ENCODE results near the gene TSHB. TPM values are rescaled to one million over a fixed set of nuclear protein-coding genes. Genes with fewer than 3 reads are reported as not detected.
"Not testable (repeated sequence)": the region's sequence is repeated elsewhere in the genome, so short reads cannot be mapped to it uniquely, and the experiment has no call there.

Gene TSHB
- not detected for total RNA-seq

DNA sequence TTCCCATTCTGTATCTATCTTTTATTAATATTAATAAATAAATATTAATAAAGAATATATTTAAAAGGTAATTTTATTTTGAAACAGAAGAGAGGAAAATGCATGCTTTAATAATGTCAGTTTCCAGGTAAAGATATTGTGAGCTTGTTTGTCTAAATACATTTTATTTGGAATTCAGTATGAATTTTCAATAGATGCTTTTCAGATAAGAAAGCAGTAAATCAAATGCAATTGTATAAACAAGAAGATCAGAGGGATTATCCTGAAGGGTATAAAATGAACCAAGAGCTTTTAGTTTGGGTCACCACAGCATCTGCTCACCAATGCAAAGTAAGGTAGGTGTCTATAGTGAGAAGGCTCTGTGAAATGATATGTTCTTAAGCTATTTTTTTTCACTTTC is at the start of gene TSHB:
TSHB (plus strand) TSS at position 301 of the 400 bp plus-strand sequence. CDS start 3,537 bp downstream, outside the sequence.
- no peak for ATAC-seq

DNA sequence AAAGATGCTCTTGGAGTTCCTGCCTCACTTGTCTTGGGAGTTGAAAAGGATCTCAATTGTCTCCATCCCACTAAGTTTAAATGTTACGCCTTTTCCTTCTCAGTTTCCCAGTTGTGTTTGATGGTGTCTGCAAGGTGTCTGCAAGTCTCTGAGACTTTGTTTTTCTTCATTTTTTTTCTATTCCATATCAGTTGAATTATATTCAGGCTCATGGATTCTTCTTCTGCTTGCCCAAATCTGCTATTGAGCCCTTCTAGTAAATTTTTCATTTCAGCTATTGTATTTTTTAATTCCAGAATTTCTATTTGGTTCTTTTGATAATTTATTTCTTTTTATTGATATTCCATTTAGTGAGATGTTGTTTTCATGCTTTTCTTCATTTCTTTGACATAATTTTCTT is 47.4 kb upstream of the TSHB start:
- ATAC-seq = no peak

GRCh38 chr1:114986286-114986685 is 43.3 kb upstream of the TSHB start:
- peak; percentile 48 for ATAC-seq

- ATAC-seq = no peak
These were observed 41.5 kb upstream of the TSHB start for GRCh38 chr1:114988095-114988494.

DNA sequence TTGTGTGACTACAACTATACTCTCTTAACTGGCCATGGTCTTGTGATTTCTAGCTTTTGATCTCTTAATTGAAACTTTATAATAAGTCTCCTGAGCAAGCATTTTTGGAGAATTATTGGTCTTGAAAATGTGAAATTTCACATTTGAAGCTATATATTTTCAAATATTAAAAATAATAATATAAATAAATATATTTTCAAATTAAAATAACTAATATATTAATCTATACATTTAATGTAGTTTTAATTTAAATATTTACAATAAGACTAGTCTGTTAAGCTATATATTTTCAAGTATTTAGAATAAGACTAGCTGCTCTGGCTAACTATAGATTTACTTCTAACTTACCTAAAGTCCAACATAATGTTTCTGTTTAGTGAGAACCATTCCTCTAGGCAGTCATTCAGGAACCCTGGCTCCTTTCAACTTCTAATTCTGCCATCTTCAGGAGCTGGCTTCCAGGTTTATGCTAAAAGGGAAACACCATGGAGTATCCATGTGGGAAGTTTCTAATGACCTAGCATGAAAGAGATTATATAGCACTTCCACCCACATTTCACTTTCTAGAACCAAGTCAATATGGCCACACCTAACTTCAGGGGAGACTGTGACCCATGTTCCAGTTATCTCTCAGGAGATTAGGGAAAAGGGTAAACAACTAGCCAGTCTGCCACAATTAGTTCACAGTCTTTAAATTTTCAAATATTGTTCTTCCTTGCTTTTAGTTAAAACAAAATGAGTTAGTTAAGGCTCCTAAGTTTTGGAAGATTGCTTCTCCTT is 31.9 kb upstream of the TSHB start:
- no peak for ATAC-seq

DNA sequence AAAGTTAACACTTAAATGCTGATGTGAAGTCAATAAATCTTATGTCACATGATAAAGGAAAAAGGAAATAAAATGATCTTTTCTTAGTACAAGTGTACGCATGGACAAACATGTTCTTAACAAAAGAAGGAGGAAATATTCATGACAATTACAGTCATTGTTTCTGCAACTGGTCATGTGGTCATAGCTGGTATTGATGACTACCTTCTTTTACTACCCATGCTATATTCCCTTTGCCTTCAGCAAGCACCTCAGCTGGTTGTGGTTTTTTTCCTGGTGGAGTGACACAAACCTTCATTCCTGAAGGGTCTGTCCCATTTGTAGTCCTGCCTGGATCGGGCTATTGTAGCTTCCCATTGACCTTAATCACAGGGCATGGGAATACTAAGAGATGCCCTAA is 23.4 kb upstream of the TSHB start:
- no peak for ATAC-seq

- no peak for ATAC-seq
These were observed 17.6 kb upstream of the TSHB start for GRCh38 chr1:115012006-115012405.

- no peak for ATAC-seq
These were observed 17.2 kb upstream of the TSHB start for GRCh38 chr1:115012434-115012833.

DNA sequence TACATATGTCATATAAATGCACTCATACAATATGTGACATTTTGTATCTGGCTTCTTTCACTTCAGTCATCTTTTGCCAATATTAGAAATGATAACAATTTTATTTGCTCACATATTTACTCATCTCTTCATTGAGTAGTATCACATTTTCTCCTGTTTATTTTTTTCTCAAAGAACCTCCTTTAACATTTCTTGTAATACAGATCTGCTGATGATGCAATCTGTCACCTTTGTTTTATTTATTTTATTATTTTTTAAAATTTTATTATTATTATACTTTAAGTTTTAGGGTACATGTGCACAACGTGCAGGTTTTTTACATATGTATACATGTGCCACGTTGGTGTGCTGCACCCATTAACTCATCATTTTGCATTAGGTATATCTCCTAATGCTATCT is 15.8 kb upstream of the TSHB start:
- no peak for ATAC-seq

- not testable (repeated sequence) for ATAC-seq
These were observed 10.1 kb upstream of the TSHB start for GRCh38 chr1:115019549-115019948.

DNA sequence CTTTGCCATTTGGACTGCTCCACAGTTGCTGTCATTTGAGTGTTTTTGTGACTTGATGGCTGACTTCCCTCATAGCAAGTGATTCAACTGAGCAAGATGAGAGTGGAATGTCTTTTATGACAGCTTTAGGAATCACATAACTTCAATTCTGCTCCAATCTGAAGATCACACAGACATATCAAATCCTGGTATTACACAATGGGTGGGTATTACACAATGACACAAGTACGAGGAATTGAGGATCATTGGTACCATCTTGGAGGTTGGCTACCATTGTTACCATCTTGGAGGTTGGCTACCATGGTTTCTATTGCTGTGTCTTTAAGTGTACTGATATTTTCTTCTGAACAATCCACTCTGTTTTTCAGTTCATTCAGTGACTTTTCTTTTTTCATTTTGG is 8.5 kb upstream of the TSHB start:
- ATAC-seq = no peak

DNA sequence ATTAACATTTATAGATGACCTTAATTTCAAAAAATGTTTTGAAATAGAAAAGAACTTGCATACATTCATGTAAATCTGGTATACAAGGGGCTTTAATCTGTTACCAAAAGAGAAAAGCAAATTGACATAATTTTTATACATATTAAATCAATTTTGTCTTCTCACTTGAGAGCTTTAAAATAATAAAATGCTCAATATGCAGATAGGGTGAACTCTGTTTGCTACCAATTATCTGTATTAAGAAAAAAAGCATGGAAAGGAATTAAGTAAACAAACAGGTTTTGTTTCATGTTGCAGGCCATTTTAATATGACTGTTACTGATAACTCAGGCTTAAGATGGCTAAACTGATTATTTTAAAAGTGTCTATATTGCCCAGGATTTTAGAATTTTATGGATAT is 6.0 kb upstream of the TSHB start:
- no peak for ATAC-seq

DNA sequence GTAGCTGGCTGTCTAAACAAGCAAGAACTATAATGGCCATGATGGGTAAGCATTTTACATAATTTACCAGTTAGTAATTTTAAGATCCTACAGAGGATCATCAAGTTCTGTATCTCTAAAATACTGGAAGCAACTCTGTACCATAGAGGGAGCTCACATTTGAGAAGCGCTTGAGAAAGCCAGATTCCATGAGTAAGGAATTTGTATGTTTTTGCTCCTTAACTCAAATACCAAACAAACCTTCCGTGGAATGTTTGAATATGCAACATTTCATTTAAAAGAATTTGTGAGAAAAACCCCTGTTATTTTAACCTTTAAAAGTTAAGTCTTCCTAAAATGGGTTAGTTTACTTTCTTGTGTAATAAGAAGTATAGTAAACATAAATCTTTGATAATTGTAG is 2.0 kb downstream of the TSHB start:
- no peak for ATAC-seq

DNA sequence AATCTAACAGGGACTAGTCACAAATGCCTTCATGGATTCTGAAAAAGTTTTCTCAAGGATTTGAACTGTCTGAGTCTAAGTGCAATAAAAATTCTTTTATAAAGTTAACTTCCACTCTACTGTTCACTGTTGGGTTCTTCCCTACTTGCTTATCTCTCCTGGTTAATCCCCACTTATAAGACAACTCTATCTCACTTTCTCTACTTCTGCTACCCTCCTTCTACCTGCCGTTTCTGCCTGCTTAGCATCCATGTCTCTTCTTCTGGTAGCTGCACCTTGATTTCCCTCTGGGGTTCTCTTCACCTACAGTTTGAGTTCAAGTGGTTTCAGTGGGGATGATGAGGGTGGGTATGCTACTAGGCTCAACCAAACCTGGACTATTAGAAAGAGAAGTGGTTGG is 6.0 kb downstream of the TSHB start:
- no peak for ATAC-seq

DNA sequence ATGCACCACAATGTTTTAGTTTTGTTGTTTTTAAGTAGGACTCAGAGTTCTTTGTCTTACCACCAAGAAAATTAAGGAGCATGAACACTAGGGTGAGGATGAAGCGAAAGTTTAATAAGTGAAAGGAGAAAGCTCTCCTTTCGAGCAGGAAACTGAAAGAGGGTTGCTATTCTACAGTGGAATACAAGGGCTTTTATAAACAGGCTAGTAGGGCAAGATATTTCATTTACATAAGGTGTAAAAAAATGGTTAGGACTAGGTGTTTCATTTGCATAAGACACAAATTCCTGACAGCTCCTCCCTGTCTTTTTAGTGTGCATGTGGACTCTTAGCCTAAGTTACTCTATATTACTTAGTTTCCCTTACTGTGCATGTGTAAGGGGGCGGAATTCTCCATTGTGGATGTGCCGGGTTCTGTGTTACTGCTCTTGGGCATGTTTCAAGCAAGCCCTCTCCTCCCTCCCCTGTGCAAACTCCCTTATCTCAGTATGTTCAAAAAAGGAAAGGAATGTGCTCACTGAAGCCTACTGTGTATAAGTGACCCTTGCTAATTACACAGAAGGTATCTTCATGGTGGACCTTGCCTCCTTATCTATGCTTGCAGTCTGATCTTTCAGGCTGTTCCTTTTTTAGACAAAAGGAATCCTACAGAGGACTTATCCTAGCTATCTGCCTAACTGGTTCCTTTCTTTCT is 7.3 kb downstream of the TSHB start:
- ATAC-seq = no peak

GRCh38 chr1:115040501-115040900 is 10.9 kb downstream of the TSHB start:
- no peak for ATAC-seq

DNA sequence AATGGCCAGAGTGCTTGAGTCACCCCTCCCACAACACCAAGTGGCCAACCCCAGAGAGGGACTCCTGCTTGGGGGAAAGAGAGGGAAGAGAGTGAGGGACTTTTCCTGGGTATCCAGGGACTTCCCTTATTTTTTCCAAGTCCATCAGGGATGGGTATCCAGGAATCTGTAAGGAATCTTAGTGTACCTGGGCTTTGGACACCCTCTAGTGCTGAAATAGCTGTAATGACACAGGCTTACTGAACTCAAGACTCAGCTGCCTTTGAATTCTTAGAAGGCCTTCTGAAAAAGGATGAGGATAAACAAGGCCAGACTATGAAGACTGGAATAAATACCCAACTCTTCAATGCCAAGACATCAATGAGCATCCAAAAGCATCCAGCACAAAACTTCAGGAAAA is 12.0 kb downstream of the TSHB start:
- peak; percentile 55 for ATAC-seq

DNA sequence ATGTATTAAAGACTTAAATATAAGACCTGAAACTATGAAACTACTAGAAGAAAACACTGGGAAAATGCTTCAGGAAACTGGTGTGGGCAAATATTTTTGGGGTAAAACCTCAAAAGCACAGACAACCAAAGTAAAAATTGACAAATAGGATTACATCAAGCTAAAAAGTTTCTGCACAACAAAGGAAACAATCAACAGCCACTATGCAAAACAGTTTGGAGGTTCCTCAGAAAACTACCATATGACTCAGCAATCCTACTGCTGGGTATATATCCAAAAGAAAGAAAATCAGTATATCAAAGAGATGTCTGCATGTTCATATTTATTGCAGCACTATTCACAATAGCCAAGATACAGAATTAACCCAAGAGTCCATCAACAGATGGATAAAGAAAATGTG is 17.1 kb downstream of the TSHB start:
- ATAC-seq = no peak

GRCh38 chr1:115051850-115052249 is 22.2 kb downstream of the TSHB start:
- ATAC-seq = peak; percentile 96

DNA sequence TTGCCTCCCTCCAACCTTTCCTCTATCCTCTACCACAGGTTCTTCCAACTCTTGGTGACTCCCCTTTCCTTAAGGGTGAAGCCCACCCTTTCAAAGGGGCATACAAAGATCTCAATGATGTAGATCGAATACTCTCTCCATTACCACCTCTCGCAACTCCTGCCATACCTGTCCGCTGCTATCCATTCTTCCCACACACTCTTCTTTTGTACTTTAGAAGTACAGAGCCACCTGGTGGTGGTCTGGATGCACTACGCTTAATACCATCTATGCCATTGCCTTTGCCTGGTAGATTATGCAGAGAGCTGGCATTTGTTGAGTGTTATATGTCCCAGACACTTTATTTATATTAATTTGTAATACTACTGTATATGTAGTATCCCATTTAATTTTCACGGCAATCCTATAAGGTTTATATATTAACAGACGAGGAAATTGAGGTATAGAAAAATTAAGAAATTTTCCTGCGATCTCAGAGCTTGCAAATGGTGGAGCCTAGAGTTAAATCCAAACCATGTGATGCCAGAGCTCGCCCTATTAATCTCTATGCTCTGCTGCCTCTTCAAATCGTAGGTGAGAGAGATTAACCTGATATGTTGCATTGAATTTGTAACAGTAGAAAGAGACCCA is 22.9 kb downstream of the TSHB start:
- peak; percentile 90 for ATAC-seq

DNA sequence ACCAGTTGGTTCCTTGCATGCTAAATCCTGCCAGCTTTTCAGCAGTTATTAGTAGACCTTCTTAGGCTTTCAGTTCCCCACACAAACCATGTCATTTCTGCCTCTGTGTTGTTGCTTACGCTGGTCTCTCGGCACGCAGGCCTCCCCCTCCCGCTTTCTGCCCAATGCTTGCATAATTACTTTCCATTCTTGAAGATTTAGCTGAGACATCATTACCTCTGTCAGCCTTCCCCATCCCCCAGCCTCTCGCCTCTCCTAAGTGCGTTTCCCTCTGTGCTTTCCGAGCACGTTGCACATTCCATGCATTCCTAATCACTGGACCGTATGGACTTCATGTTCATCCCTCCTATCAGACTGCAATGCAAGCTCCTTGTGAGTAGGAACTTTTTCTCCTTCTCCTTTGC is 26.8 kb downstream of the TSHB start:
- no peak for ATAC-seq

DNA sequence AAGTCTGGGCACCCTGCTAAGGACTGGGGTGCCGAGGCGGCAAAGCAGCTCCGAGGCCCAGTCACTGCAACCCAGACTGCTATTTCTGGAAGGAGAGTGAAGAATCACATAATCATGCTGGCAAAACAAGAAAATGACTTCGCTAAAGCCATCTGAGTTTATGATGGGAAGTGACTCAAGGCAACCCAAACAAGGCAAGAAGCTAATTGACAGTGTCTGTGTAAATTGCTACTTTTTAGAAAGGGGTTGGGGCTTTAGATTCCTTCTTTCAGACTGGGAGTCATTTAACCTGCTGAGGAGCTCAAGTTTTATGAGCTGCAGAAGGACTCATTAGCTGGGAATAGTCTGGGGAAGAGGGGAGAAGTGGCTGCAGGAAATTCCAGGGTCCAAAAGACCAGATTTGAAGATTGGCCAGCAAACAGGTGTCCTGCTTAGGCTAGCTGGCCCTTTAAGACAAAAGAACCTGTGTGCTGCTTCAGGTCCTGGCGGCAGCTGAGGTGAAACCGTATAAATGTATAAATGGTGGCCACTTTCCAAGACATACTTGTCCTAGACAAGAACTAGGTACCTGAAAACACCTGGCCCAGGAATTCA is 28.1 kb downstream of the TSHB start:
- ATAC-seq = no peak

DNA sequence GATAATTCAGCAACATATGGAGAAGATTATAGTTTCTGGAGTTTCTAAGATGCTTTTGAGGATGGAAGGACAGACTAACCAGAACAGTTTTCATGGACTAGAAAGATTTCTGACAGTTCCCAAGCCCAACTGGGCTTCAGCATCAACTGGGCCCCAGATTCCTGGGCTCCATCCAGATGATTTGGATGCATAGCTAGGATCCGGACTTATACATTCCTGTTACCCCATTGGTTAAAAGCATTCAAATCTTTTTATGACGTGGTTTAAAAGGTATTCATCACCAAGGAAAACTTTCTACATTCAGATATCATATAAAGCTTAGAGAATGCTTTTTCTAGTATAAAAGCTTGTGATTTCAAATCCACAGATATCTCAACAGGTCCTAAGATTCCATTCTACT is 29.7 kb downstream of the TSHB start:
- ATAC-seq = no peak

All from esophagus mucosa (tissue), 1 donor.